HT-29 (cell line): ENCODE measurements around the gene EYA2. TPM values are rescaled to one million over a fixed set of nuclear protein-coding genes. Genes with fewer than 3 reads are reported as not detected.
"Not testable (repeated sequence)": the region's sequence is repeated elsewhere in the genome, so short reads cannot be mapped to it uniquely, and the experiment has no call there.

Experiments used
- DNase-seq: peaks from one replicate; pipeline ENCODE4 v3.0.0-alpha.2; 2015; ENCODE audit warnings: low spot score
- total RNA-seq: library from RNA; depleted of rRNA; stranded (reverse); fragments of >200 nt; shearing (Covaris generic); gene quantifications from 2 replicates; pipeline ENCODE4 v1.2.3, GENCODE V29; 2014

The EYA2 gene
- total RNA-seq, 1 experiment from 2014 or later: not detected

GRCh38 chr20:46931699-46932098 is 37.1 kb downstream of the EYA2 start:
- DNase-seq: no peak

- not testable (repeated sequence) for DNase-seq
Observed at GRCh38 chr20:46932439-46932838, 37.8 kb downstream of the EYA2 start.

GRCh38 chr20:46933150-46933549 is 38.5 kb downstream of the EYA2 start:
- no peak for DNase-seq

DNA sequence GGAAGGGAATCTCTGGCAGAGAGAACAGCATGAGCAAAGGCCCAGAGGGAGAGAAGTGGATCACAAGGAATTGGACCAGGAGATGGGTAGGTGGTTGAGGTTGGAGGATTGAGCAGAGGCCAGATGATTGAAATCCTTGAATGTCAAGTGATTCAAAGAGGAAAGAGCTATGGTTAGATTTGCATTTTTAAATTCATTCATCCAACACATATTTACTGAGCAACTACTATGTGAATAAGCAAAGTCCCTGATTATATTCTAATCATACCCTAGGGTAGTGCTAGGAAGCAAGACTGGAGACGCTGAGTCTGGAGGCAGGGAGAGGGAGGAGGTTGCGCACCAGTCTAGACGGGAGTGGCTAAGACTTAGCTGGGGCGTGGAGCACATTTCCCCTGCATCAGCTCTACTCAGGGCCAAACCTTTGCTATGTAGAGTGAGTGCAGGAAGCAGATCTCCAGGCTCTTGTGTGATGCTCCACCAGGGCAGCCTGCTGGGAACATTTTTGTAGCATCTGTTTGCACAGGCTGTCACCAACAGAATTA is 40.2 kb downstream of the EYA2 start:
- DNase-seq: no peak

DNA sequence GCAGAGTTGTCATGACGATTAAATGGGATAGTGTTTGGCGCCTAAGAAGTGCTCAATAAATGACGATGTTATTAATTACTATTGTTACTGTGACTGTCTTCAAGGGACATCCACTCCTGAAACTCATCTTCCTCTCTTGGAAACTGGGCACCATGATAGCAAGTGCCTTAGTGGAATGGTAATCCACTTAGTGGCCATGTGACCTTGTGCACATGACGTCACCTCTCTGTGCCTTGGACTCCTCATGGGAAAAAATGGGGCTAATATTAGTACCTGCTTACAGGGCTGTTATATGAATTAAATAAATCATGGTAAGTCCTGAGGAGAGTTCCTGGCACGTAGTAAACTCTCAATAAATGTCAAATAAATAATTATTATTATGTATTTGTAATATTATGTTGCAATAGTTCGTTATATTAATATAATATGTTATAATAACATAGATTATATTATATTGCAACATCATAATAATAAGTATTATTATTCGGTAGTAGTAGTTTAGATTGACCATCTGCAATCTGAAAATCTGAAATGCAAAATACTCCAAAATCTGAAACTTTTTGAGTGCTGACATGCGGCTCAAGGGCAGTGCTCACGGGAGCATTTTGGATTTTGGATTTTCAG is 40.9 kb downstream of the EYA2 start:
- no peak for DNase-seq

GRCh38 chr20:46936415-46937156 is 41.9 kb downstream of the EYA2 start:
- DNase-seq: no peak

GRCh38 chr20:46937157-46937523 is 42.5 kb downstream of the EYA2 start:
- no peak for DNase-seq

- no peak for DNase-seq
Observed at GRCh38 chr20:46937533-46938226, 43.0 kb downstream of the EYA2 start.

DNA sequence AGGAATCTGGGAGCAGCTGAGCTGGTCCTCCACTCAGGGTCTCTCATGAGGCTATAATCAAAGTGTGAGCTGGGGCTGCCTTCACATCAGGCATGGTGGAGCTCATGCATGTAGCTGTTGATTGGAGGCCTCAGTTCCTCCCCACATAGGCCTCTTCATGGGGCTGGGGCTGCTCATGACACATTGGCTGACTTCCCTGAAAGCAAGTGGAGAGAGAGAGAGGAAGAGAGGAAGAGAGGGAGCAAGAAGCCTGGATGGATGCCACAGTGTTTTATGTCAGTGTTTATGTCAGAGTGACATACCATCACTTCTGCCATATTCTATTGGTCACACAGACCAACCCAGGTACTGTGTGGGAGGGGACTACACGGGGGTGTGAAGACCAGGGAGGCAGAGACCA is 43.8 kb downstream of the EYA2 start:
- DNase-seq: no peak

GRCh38 chr20:46939031-46939965 is 44.7 kb downstream of the EYA2 start:
- peak; percentile 50 for DNase-seq

- DNase-seq: no peak
Observed at GRCh38 chr20:46940616-46941015, 46.0 kb downstream of the EYA2 start.

DNA sequence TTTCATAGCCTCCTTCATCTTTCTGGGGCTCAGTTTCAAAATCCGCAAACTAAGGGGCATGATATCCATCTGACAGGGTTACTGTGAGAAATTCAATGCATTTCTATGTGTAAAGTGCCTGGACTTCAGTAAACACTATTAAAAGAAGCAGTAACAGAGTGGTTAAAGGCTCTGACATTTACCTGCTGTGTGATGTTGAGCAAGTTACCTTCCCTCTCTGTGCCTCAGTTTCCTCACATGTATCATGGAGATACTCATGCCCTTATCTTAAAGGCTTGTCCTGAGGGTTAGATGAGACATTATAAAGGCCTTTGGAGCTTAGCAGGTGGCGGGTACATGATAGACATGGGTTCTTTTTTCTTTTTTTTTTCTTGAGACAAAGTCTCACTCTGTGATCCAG is 46.8 kb downstream of the EYA2 start:
- DNase-seq: no peak

DNA sequence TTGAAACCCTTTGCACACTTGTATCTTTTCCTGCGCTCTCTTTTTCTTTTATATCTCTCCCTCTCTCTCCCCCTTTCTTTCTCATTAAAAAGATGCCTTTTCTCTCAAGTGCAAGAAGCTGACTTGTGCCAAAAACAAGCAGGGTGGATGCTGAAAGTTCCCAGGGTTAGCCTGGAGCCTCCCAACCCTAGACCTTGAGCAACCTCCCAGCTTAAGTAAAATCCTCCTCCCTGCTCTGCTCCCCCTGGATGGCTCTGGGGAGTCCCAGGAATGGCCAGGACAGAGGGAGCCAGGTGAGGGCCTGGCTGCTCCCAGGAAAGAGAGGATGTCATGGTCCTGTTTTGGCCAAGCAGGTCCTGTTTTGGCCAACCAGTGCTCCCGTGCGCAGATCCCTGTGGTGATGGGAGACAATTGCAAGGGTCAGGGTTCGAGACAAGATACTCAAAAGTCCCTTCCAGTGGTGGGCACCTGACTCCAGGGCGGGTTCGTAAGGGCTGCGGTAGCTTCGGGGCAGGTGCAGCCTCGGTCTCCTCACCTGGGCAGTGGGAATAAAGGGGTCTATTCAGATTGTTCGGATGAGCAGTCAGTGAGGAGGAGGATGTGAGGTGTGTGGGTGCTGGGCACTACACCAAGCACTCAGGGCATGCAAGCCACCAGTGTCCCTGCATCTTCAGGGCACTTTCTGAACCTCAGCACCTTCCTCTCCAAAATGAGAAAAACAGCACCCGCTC is 49.4 kb downstream of the EYA2 start:
- DNase-seq: no peak

GRCh38 chr20:46945465-46945864 is 50.8 kb downstream of the EYA2 start:
- no peak for DNase-seq

DNA sequence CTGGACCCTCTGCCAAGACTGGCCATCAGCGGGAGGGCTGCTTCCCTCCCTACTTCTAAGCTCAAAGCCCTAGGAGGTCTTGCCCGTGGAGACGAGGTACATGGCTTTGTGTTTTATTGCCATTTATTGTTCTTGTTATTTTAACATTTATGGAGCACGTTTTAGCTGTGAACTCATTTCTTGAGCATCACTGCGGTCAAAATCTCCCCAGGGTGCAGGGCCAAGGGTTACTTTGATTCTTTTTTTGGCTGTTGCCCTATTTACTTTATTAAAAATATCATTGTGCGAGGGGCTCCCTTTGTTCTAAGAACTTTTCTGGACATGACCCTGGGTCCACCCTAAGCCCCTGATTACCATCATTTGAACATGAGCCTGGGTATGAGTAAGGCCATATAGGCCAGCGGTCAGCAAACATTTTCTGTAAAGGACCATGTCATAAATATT is 51.6 kb downstream of the EYA2 start:
- no peak for DNase-seq

DNA sequence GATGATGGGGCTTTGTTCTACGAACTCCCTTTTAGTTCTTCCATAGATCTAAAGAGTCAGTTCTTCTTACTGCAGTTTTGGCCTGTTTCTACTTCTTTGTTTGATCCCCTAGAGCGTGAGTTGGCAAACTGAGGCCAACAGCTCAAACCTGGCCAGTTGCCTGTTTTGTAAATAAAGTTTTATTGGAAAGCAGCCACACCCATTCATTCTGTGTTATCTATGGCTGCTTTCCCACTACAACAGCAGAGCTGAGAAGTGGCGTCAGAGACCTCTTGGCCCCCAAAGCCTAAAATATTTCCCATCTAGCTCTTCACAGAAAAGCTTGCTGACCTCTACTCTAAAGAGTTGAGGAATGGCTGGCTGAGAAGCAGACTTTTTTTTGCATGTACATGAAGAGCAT is 52.2 kb downstream of the EYA2 start:
- no peak for DNase-seq

DNA sequence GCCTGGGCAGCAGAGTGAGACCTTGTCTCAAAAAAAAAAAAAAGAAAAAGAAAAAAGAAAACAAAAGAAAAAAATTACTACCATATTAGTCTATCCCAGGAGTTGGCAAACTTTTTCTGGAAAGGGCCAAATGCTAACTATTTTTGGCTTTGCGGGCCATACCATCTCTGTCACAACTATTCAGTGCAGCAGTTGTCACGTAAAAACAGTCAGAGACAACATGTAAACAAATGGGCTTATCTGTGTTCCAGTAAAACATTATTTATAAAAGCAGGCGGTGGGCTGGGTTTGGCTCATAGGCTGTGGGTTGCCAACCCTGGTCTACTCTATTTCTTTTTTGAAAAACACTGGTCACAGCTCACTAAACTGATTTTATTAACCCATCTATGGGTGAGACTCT is 53.4 kb downstream of the EYA2 start:
- DNase-seq: no peak

GRCh38 chr20:46951405-46951804 is 56.8 kb downstream of the EYA2 start:
- DNase-seq: no peak

DNA sequence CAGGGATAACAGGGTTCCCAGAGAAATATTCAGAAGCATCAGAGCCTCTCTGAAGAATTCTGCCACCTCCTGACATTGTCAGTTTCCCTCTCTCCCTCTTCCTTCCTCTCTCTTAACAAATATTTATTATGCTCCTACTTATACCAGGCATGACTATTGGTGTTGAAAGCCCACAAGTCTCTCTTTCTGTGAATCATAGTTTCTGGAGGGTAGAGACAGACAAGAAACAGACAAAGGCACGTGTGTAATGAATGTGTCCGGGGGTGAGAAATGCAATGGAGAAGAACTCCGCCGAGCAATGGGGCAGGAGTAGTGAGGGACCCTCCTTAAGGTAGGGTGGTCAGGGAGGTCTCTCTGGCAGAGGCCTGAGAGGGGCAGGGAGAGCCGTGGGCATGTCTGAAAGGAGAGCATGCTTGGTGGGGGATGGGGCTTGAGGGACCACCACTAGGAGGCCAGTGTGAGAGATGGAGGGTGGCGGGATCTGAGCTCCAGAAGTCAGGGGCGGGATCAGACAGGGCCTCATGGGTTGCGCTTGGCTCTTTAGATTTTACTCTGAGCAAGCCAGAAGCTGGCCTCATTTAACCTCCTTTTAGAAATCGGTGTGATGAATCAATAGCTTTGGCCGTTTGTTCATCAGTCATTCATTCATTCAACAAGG is 57.3 kb downstream of the EYA2 start:
- DNase-seq: no peak

GRCh38 chr20:46953596-46953995 is 59.0 kb downstream of the EYA2 start:
- DNase-seq: no peak
